Upper lobe of left lung (tissue), 6 donors: ENCODE results near the gene NAA16. TPM values are rescaled to one million over a fixed set of nuclear protein-coding genes. Genes with fewer than 3 reads are reported as not detected.

Experiments
- ATAC-seq, 2 donors: fragments of 200-7000 bp; cut with Tn5 transposase; one replicate each; pipeline ENCODE4 v1.9.1; 2022; ENCODE audit warnings: mild to moderate bottlenecking in 2 of 2, moderate library complexity in 2 of 2; ENCODE audit not compliant: low FRiP score in 2 of 2
- DNase-seq, 2 donors: peaks; one replicate each; pipeline ENCODE4 v3.0.0-alpha.2; 2019 to 2020
- H3K27ac ChIP-seq, 4 donors: fragments of 200-600 bp; sonication (generic); one replicate each; pipeline ENCODE4 v1.5.1; 2016 to 2019
- H3K27me3 ChIP-seq, 4 donors: fragments of 200-600 bp; sonication (generic); one replicate each; pipeline ENCODE4 v1.5.1; 2017 to 2019
- H3K36me3 ChIP-seq, 4 donors: fragments of 200-600 bp; sonication (generic); one replicate each; pipeline ENCODE4 v1.5.1; 2016 to 2019
- H3K4me1 ChIP-seq, 4 donors: fragments of 200-600 bp; sonication (generic); one replicate each; pipeline ENCODE4 v1.5.1; 2018 to 2019
- H3K4me3 ChIP-seq, 4 donors: fragments of 200-600 bp; sonication (generic); one replicate each; pipeline ENCODE4 v1.5.1; 2017 to 2019; ENCODE audit warnings: mild to moderate bottlenecking in 2 of 4, moderate library complexity in 1 of 4
- H3K9me3 ChIP-seq, 4 donors: fragments of 200-600 bp; sonication (generic); one replicate each; pipeline ENCODE4 v1.5.1; 2018 to 2019
- CTCF ChIP-seq, 6 experiments: fragments of 450-650 bp in 4 of 6; fragments of 200-600 bp in 2 of 6; sonication (generic) in 2 of 6; IDR thresholded peaks; one replicate each; pipeline ENCODE4 v1.5.1; 2016 to 2019; ENCODE audit warnings: antibody characterized with exemption in 6 of 6
- EP300 ChIP-seq, 4 donors: sonication (generic); formaldehyde crosslinking; IDR thresholded peaks; one replicate each; pipeline ENCODE4 v1.5.1; 2017; ENCODE audit warnings: antibody characterized with exemption in 4 of 4, control low read depth in 2 of 4
- POLR2A ChIP-seq, 4 donors: fragments of 450-650 bp; IDR thresholded peaks; one replicate each; pipeline ENCODE4 v1.5.1; 2016 to 2017; ENCODE audit warnings: antibody characterized with exemption in 4 of 4, mild to moderate bottlenecking in 2 of 4
- POLR2AphosphoS5 ChIP-seq, 2 donors: sonication (generic); formaldehyde crosslinking; IDR thresholded peaks; one replicate each; pipeline ENCODE4 v1.5.1; 2017; ENCODE audit warnings: antibody characterized with exemption in 2 of 2
- WGBS, 2 donors: methylation state at CpG; one replicate each; pipeline ENCODE4 v1.1.5; 2017 to 2018; 5-methylcytosine and 5-hydroxymethylcytosine counted together
- total RNA-seq, 6 donors: library from RNA; depleted of rRNA in 4 of 6; stranded (reverse); fragments of >200 nt in 4 of 6; gene quantifications; one replicate each; pipeline versions ENCODE4 v1.1.0 to v1.2.1, GENCODE V29; 2016 to 2021
- donor health status: DM: no; HTN: no; CAD: no; lungs with moderate emphysema.
- donor health status: DM: no; HTN: yes; CAD: no; lungs with severe emphysema.

The NAA16 gene
- total RNA-seq, 6 donors from 2014 or later: 14.3 to 35.6 (median 18.7) TPM

DNA sequence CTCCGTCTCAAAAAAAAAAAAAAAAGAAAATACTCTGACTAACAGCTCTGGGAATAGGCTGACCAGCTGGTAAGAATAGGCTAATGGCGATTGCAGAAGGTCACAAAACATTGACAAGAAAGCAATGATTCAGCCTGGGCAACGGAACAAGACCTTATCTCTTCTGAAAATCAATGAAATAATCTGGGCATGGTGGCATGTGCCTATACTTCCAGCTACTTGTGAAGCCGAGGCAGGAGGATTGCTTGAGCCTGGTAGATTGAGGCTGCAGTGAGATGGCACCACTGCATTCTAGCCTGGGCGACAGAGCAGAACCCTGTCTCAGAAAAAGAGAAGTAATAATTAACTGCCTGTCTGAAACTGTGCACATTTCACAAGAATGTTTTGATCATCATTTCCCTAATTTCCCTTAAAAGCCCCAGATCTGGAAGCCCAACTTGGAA lies 28.9 kb upstream of the NAA16 start:
- Histone ChIP-seq H3K9me3 (no peaks in the 10 kb centered on the region), H3K27me3 (no peaks in the 10 kb centered on the region), H3K27ac (no peak overlapping the region), H3K4me1 (no peaks in the 10 kb centered on the region), H3K36me3 (no peaks in the 10 kb centered on the region), H3K4me3 (no peak overlapping the region)
- 58 to 79% methylated on average over 5 of the region's 5 CpGs for WGBS, 2 donors
- ATAC-seq: no peak
- no peak for TF ChIP-seq CTCF (IDR thresholded peaks at IDR 0.05)
- no peak for DNase-seq

DNA sequence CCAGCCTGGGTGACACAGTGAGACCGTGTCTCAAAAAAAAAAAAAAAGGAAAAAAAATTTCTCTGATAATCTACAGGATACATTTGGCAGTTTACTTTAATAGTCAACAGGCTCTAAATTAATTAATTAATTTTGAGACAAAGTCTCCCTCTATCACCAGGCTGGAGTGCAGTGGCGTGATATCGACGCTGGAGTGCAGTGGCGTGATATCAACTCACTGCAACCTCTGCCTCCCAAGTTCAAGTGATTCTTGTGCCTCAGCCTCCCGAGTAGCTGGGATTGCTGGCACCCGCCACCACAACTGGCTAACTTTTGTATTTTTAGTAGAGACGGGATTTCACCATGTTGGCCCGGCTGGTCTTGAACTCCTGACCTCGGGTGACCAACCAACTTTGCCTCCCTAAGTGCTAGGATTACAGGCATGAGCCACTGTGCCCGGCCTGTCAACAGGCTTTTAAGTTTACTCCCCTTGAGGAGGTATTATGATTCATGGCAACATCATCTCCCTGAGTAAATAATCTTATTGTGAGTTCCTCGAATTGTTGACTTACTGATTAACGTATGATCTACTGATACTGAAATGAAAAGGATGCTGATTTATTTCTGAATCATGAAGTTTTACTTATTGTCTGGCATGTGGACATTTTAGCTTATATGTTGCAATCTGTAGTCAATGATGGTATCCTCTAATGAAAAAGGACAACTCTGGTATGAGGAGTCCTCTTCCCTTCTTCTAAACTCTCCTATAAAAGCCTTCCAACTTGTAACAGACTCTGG lies 26.4 kb upstream of the NAA16 start:
- ATAC-seq: no peak

DNA sequence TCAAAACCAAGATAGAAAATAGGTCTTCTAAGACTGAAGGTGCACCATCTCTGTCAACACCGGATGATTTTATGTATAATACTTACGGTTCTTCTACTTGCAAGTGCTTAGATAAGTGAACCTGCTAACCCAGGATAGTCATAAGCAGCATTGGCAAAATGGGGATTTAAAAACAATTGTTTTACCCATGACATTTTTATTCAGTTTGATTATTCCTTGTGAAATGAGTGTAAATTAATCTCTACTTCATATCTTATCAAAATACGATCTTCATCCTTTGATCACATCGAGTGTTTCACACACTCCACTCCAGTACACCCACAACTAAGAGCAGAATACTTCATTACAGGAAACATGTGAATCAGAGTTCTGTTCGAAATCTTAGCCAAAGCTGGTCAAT lies 24.7 kb upstream of the NAA16 start:
- TF ChIP-seq EP300 (IDR thresholded peaks at IDR 0.05) (no peak), CTCF (IDR thresholded peaks at IDR 0.05) (no peak), POLR2AphosphoS5 (IDR thresholded peaks at IDR 0.05) (no peak)
- H3K27ac ChIP-seq: no peak overlapping the region
- no peaks in the 10 kb centered on the region for H3K4me1 ChIP-seq
- no peaks in the 10 kb centered on the region for H3K27me3 ChIP-seq
- WGBS, 2 donors: 77 to 84% methylated on average over 5 of the region's 5 CpGs
- no peak overlapping the region for H3K4me3 ChIP-seq
- H3K9me3 ChIP-seq: no peaks in the 10 kb centered on the region
- H3K36me3 ChIP-seq: no peaks in the 10 kb centered on the region
- no peak for ATAC-seq
- no peak for DNase-seq

More for the DNA sequence above, 26.4 kb upstream of the NAA16 start:
- Histone ChIP-seq H3K4me1 (no peaks in the 10 kb centered on the region), H3K27me3 (no peaks in the 10 kb centered on the region), H3K4me3 (no peak overlapping the region), H3K36me3 (no peaks in the 10 kb centered on the region), H3K9me3 (no peaks in the 10 kb centered on the region), H3K27ac (no peak overlapping the region)
- no peak for DNase-seq
- 93 to 94% methylated on average over 13 of the region's 13 CpGs for WGBS, 2 donors
- TF ChIP-seq EP300 (IDR thresholded peaks at IDR 0.05): no peak
- no peak for TF ChIP-seq POLR2AphosphoS5 (IDR thresholded peaks at IDR 0.05)
- no peak for TF ChIP-seq CTCF (IDR thresholded peaks at IDR 0.05)
- TF ChIP-seq POLR2A (IDR thresholded peaks at IDR 0.05): no peak

GRCh38 chr13:41289463-41289881 lies 21.6 kb upstream of the NAA16 start:
- Histone ChIP-seq H3K9me3 (no peaks in the 10 kb centered on the region), H3K27me3 (no peaks in the 10 kb centered on the region), H3K4me3 (no peak overlapping the region), H3K27ac (no peak overlapping the region), H3K4me1 (no peaks in the 10 kb centered on the region), H3K36me3 (no peaks in the 10 kb centered on the region)
- ATAC-seq (no peak), DNase-seq (no peak)
- WGBS, 2 donors: 81 to 93% methylated on average over 9 to 10 of the region's 10 CpGs
- TF ChIP-seq EP300 (IDR thresholded peaks at IDR 0.05) (no peak), POLR2AphosphoS5 (IDR thresholded peaks at IDR 0.05) (no peak)

DNA sequence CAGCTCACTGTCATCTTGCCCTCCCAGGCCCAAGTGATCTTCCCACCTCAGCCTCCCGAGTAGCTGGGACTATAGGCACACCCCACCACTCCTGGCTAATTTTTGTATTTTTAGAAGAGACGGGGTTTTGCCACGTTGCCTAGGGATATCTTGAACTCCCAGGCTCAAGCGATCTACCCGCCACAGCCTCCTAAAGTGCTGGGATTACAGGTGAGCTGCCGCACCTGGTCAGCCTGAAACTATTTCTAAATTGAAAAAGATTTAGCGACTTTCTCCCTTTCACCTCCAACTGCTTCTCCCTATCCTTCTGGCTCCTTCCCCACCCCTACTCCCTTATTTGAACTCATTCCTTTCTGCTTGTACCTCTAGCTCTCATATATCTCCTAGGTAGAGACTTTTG lies 19.8 kb upstream of the NAA16 start:
- H3K4me1 ChIP-seq: no peaks in the 10 kb centered on the region
- no peak overlapping the region for H3K27ac ChIP-seq
- DNase-seq (no peak), ATAC-seq (no peak)
- H3K4me3 ChIP-seq: no peak overlapping the region
- H3K9me3 ChIP-seq: no peaks in the 10 kb centered on the region
- no peaks in the 10 kb centered on the region for H3K27me3 ChIP-seq
- H3K36me3 ChIP-seq: no peaks in the 10 kb centered on the region
- WGBS, 2 donors: 81 to 93% methylated on average over 7 of the region's 7 CpGs
- TF ChIP-seq EP300 (IDR thresholded peaks at IDR 0.05) (no peak), CTCF (IDR thresholded peaks at IDR 0.05) (no peak), POLR2A (IDR thresholded peaks at IDR 0.05) (no peak), POLR2AphosphoS5 (IDR thresholded peaks at IDR 0.05) (no peak)
